GM10847 (cell line): ENCODE results near the gene KCNK18.

Source experiments
- POLR2A ChIP-seq: IDR thresholded peaks from 2 replicates; pipeline ENCODE4 v1.6.1; 2011; ENCODE audit not compliant: insufficient read length; ENCODE audit errors: extremely low read depth

KCNK18 gene

DNA sequence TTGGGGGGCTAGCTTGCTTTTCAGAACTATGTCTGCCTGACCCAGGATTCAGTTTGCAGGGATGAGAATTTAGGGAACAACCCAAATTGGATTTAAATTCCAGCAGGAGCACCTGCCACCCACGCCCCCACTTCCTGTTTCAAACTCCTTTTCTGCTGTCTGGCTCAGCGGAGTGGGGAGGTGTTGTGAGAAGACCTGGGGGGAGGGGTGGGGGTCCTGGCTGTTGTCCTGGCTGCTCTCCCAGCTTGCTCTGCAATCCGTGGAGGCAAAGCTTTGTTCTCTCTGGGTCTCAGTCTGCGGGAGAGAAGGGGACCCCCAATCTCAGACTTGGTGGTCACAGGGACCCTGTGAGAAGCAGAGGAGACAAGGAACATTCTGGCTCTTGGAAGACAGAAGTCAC is 799 bp downstream of the KCNK18 start:
- no peak for TF ChIP-seq POLR2A

DNA sequence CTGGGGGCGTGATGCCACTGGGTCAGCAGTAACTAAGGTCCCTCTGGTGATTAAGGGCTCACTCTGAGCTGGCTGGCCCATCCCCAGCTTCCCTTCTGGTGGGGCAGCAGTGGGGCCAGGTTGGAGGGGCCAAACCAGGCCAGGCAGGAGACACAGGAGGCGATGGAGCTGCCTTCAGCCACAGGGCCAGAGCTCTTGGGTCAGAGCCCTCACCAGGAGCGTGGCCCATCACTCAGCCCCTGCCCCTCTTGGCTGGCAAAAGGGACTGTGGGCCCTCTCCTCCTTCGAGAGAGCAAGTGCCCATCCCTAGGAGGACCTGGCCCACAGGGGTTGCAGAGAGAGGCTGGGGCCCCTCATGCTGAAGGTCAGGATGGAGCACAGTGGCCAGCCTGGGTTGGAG is 4.5 kb downstream of the KCNK18 start:
- no peak for TF ChIP-seq POLR2A

DNA sequence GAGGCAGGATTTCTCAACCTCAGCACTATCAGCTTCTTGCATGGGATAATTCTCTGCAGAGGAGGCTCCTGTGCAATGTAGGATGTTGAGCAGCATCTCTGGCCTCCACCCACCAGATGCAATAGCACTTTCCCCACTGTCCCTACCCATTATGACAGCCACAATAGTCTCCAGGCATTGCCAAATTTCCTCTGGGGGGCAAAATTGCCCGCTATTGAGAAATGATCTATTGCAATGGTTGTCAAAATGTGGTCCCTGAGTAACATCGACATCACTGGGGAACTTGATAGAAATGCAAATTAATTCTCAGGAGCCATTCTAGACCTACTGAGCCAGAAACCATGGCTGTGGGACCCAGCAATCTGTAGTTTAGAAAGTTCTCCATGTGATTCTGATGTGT is 7.0 kb downstream of the KCNK18 start:
- TF ChIP-seq POLR2A = no peak

DNA sequence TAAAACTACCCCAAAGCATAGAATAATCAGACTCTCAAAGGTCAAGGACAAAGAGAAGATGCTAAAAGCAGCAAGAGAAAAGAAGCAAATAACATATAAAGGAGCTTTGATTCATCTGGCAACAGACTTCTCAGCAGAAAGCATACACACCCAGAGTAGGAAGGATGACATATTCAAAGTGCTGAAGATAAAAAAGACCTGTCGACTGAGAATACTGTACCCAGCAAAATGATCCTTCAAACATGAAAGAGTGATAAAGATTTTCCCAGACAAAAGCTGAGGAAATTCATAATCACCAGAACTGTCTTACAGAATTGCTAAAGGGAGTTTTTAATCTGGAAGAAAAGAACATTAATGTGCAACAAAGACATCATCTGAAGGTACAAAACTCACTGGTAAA is 14.9 kb downstream of the KCNK18 start:
- no peak for TF ChIP-seq POLR2A

- no peak for TF ChIP-seq POLR2A
Observed at GRCh38 chr10:117214401-117214800, 17.1 kb downstream of the KCNK18 start.

DNA sequence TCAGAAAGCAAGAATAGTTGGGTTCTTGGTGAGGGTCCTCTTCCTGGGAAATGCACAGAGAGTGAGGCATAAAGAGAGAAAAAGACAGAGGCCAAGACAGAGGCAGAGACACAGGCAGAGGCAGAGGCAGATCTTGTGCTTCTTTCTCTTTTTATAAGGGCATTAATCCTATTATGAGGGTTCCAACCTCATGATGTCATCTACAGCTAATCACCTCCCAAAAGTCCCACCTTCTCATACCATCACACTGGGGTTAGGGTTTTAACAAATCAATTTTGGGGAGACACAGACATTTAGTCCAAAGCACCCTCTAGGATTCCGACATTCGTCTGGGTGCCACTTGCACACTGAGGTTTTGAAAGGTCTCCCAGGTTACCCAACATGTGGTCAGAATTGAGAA is 17.8 kb downstream of the KCNK18 start:
- TF ChIP-seq POLR2A = no peak

DNA sequence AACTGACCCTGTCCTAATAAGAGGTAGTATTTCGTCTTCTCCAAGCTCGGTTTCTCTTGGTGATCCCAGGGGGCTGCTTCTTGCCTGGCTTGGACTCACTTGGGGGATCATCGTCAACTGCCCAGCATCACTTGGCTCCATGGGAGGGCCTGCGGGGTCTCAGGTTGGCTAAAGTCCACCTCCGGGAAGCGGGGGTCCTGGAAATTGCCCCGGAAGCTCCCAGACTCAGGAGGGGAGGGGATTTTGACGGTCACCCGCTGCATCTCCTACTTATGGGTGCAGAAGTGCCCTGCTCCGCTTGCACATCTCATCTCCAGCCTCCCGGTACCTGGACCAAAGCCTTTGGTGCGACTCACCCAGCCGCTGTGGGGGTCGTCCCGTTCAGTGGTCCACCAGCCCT is 18.7 kb downstream of the KCNK18 start:
- TF ChIP-seq POLR2A = no peak

DNA sequence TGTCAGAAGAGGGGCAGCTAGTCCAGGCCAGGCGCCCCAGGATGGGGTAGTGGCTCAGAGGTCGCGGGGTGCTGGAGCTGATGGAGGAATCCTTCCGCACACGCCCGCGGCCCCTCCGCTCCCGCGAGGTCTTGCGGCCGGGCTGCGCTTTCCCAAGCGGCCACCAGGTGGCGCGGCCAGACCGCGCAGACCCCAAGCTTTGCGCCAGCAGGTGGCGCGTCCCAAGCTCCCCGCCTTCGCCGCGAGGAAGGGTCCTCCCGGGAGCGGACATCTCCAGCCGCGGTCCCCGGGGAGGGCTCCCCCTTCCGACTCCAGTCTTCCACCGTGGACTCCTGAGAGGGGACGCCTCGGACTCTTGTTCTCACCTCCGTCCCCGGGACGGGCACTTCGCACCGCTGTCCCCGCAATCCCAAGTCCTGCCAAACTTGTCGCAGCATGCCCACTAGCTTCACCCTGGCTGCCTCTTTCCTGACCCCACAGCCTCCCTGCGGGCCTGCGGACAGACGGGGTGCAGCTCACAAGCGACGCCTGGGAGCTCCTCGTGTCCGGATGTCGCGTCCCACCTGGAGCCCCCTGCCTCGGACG is 19.4 kb downstream of the KCNK18 start:
- TF ChIP-seq POLR2A = no peak

DNA sequence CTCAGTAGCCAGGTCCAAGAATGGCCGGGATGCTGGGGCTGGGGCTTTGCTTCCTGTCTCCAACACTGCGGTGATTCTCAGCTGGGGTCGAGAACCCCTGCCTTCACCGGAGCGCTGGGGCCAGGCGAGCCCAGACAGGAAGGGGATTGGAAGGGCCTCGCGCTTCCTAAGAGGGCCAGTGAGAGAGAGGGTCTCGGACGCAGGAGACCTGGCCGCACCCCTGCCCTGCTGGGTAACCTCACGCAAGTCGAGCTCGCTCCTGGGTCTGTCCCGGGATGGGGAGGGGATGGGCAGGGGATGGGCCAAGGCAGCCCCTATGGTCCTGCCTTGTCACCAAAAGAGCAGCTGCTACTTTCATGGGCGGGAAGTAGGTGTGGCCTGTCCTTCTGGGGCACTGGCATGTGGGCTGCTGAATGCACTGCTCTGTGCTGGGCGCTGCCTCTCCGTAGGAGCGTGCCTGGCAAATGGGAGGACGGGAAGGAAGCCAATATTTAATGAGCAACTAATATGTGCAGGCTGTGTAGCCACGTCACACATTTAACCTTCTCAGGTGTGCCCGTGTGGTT is 20.0 kb downstream of the KCNK18 start:
- TF ChIP-seq POLR2A = no peak

- TF ChIP-seq POLR2A = no peak
Observed at GRCh38 chr10:117218654-117219053, 21.4 kb downstream of the KCNK18 start.

GRCh38 chr10:117221156-117221711 is 23.9 kb downstream of the KCNK18 start:
- TF ChIP-seq POLR2A = no peak

DNA sequence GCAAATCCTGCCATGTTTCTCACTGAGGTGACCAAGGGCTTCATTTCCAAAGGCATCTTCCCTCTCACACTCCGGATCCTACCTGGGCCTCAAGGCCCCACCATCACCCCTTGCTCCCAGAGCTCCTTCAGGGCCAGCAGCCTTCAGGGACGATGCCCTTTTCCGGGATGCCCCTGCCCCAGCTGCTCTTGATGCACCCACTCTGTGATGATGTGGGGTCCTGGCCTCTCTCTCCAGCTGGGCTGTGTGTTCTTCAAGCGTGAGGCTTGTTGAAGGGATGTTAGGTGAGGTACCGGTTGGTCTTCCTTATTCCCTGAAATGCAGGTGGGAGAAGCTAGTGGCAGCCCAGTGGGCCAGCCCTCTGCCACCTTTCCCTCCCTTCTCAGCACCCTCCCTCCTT is 25.3 kb downstream of the KCNK18 start:
- TF ChIP-seq POLR2A = no peak

DNA sequence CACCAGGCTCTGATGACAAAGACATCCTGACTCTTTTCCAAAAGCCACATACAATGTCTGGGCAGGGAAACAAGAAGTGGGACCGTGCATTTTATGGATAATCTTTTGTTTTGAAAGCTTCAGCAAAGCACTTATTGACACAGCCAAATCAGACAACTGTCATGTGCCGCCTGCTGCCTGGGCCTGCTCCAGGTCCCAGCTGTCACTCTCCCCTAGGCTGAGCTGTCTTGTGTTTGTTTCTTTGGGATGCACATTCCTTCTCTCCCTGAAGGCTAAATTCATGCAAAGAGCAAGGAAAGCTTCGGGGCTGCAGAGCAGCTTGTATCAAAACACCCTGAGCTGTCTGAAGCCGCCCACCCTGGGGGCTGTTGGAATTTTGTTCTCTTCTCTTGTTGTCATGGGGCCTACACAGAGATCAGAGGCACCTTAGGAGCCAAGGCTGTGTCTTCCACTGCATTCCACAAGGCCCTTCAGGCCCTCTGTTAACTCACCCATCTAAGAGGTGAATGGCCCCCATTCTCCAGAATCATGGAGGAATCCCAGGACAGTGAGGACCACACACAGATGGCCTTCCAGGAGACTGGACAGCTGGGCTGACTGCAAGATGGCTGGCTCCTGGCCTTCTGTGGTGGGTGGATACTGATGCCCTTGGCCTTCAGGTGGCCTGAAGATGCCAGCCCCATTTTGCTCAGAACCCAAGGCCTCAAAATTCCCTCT is 25.8 kb downstream of the KCNK18 start:
- TF ChIP-seq POLR2A = no peak

DNA sequence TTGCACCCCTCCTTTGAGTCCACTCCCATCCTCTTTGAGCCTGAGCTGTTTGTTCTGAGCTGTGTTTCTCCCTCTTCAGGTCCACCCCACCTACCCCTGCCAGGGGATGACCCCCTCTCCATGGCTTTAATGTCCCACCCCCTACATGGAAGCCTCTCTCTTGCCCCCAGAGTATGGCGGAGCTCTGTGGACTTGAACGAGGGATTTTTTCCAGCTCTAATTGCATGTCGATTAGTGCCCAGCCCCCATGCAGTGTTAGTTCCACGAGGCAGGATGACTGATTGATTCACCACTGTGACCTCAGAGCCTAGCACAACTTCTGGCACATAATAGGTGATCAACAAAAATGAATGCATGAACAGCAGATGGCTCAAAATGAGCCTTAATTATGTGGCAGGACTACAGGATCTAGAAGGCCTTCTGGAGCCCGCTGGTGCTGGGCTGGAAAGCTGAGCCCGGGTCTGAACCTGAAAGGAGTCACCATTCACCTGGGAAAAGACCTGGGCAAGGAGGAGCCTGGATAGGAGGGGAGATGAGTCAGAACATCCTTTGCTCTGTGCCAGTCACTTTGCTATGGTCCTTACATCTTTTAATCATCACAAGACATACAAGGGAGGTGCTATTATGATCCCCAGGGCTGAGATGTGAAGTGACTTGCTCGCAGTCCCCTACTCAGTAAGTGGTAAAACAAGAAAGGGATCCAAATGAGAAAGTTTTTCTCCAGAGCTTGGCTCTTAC is 26.6 kb downstream of the KCNK18 start:
- no peak for TF ChIP-seq POLR2A

DNA sequence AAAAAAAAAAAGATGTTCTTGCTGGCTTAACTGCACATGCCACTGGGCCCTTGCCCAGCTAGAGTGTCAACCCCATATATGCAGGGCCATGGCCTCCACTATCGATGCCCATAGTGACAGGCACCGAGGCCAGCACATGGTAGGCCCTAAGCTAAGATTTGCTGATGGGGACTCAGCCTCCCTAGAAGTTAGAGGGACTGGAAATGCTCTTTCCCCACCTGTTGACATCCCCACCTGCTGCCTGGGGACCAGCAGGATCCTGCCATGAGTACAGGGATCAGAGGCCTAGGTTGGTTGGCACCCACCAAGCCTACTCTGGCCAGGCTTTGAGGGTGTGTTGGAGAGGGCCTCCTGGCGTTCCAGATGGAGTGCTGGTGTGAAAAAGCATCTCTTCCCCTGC is 27.6 kb downstream of the KCNK18 start:
- no peak for TF ChIP-seq POLR2A
